Stimulated activated CD8-positive, alpha-beta memory T cell treated with anti-CD3 and anti-CD28 coated beads, Interleukin-7, amount 100 ng/mL, for 4 hours (primary cell): ENCODE data around the gene LRRC4B.

Experiments used
- DNase-seq, 2 donors: peaks; one replicate each; pipeline ENCODE4 v3.0.0-alpha.2; 2020; ENCODE audit warnings: low read depth in 2 of 2

The LRRC4B gene

DNA sequence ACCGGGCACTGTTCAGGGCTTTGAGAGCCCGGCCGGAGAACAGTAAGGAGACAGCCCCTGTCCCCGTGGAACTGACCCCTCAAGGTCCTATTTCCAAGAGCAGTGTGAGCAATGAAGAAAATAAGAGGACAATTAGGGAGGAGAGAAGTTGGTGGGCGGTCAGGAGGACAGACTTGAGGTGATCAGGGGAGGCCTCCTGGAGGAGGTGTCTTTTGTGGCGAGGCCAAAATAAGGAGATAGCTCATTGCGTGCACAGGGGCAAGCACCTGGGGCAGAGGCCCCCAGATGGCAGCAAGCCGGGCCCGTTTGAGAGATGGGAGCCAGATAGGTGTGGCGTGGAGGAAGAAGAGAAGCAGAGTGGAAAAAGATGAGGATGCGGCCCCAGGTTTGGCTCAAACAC, 2.8 kb upstream of the LRRC4B start:
- no peak for DNase-seq

- DNase-seq = no peak
These were observed 1.8 kb upstream of the LRRC4B start for GRCh38 chr19:50569938-50570540.

GRCh38 chr19:50568728-50569698, 778 bp upstream of the LRRC4B start:
- DNase-seq = no peak

DNA sequence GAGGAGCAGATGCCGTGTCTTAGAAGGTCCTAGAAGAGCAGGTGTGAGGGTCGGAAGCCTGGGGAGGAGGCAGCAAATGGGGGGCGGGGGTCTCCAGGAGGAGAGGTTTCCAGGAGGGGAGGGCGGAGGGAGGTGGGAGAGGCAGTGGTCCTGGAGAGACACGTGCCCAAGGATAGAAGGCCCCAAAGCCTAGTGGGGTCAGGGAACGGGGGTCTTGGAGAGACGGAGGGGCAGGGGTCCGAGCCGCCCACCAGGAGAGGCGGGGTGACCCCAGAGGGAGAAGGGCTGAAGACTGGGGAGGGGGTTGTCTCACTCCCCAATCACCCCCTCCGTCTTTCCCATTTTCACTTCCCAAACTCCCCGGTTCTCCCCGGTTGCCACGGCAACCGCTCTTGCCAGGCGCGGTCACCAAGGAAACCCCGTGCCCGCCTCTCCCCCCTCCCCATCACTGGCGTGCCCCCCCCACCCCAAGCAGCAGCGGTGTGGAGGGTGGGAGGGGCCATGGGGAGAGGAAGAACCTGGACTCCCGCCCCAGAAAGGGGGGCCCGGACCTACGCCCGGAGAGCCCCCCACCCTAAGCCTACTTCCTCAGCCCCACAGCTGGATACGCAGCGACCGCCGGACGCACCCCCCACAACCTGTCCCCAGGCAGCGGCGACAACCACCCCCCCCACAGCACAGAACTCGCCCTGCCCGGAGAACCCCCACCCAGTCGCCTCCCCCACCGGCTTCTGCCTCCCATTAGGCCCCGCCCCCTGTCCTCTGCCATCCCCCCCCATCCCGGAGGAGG, 988 bp downstream of the LRRC4B start:
- DNase-seq = no peak

GRCh38 chr19:50565984-50566903, 2.0 kb downstream of the LRRC4B start:
- DNase-seq = no peak

GRCh38 chr19:50564229-50565105, 3.8 kb downstream of the LRRC4B start:
- DNase-seq = no peak

GRCh38 chr19:50563597-50563996, 4.6 kb downstream of the LRRC4B start:
- no peak for DNase-seq

DNA sequence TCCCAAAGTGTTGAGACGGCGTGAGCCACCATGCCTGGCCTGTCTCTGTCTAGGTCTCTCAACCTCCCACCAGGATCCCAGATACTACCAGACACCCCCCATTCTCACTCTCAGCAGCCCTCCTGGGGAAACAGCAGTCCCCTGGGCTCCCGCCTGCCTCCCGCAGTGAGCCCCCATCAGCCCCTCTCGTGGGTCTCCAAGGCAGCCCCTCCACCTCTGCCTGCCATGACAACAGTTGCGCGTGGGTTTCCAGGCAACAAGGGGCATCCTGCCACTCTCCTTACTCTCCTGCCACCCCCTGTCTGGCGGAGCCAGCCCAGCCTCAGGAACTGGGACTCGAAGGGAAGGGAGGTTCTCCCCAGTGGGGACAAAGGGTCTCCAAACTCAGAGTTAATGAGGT, 5.2 kb downstream of the LRRC4B start:
- no peak for DNase-seq

GRCh38 chr19:50562329-50562728, 5.9 kb downstream of the LRRC4B start:
- DNase-seq = no peak

DNA sequence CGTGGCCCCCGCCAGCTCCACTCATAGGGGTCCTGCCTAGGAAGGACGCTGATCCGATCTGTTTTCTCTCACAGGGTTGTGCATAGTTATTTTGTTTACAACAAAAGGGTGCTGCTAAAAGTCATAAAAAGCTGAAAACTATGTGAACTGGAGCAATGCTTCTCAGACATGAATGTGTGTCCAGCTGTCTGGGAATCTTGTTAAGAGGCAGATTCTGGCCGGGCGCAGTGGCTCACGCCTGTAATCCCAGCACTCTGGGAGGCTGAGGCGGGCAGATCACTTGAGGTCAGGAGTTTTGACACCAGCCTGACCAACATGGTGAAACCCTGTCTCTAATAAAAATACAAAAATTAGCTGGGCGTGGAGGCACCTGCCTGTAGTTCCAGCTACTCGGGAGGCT, 8.6 kb downstream of the LRRC4B start:
- no peak for DNase-seq

DNA sequence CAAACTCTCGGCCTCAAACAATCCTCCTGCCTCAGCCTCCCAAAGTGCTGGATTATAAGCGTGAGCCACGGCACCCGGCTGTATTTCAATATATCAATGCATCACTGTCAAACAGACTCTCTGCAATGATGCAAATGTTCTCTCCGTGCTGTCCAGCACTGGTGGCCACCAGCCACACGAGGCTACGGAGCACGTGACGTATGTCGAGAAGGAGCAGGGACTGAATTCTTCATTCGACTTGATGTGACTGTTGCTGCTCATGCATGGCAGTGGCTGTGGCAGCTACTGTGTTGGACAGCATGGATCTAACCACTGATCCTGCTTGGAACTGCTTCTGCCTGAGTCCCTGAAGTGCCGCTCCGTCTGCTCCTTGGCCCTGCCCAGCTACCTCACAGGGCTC, 9.8 kb downstream of the LRRC4B start:
- no peak for DNase-seq

GRCh38 chr19:50558039-50558438, 10.2 kb downstream of the LRRC4B start:
- DNase-seq = no peak

- no peak for DNase-seq
These were observed 11.1 kb downstream of the LRRC4B start for GRCh38 chr19:50557009-50557613.

DNA sequence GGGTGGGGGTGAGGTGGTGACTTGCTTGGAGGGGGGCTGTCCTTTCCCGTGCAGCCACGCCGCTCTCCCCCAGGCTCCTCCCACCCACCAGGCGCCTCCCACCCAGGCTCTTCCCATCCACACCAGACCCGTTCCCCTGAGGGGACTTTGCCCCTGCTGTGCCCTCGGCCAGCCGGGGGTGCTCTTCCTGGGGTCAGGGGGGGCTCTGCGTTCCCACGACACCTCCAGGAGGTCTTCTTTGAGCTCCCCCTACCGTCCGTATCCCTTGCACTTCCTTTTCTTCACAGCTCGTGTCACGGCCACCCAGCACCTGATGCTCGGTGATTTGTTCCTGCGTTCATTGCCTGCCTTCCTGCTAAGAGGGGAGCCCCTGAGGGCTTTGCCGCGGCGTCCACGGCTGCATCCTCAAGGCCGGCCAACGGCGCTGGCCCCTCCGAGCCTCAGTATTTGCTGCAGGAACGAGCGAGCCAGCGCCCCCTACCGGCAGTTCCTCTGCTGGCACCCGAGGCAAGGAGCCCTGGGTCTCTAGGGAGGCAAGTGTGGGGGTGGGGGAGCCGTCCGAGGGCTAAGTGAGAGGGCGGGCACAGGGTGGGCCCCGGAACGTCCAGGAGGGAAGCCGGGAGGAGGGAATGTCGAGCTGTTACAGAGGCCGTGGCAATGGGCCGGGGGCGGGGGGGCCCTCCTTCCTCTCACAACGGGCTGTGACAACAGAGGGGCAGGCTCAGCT, 11.8 kb downstream of the LRRC4B start:
- peak; percentile 27 to 44 for DNase-seq

- no peak for DNase-seq
These were observed 12.6 kb downstream of the LRRC4B start for GRCh38 chr19:50555450-50556281.

DNA sequence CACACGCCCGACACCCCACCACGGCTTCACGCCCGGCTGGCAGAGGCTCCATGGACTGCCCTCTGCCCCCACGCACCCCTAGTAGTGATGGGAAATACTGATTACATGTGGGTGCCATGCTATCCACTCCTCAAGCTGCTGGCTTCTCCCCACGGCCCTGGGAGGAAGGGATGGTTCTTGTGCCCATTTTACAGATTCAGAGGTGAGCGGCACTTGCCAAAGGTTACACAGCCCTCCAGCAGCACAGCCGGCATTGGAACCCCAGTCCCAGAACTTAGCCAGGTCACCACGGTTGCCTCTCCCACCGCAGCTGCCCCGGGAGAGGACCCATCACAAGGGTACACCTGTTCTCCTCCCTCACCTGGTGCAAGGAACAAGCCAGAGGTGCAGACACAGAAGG, 13.2 kb downstream of the LRRC4B start:
- DNase-seq = no peak

GRCh38 chr19:50554212-50554611, 14.0 kb downstream of the LRRC4B start:
- DNase-seq = no peak

GRCh38 chr19:50553134-50553703, 15.0 kb downstream of the LRRC4B start:
- no peak for DNase-seq
